Activated CD8-positive, alpha-beta memory T cell treated with anti-CD3 and anti-CD28 coated beads for 4 hours (primary cell): ENCODE results near the gene ANKRD53.
A peak's percentile ranks its signal among the peaks of the same experiment; 100 is the strongest.

Experiments
- DNase-seq, 2 donors: peaks; one replicate each; pipeline ENCODE4 v3.0.0-alpha.2; 2020; ENCODE audit warnings: low read depth in 2 of 2

ANKRD53 gene

GRCh38 chr2:70943205-70943871 lies 35.1 kb upstream of the ANKRD53 start:
- no peak for DNase-seq

- no peak for DNase-seq
Measured at GRCh38 chr2:70944111-70944690, 34.2 kb upstream of the ANKRD53 start.

- no peak for DNase-seq
Measured at GRCh38 chr2:70946832-70947442, 31.5 kb upstream of the ANKRD53 start.

GRCh38 chr2:70947556-70948184 lies 30.8 kb upstream of the ANKRD53 start:
- DNase-seq = no peak

GRCh38 chr2:70948337-70949003 lies 30.0 kb upstream of the ANKRD53 start:
- peak; percentile 55 to 62 for DNase-seq

GRCh38 chr2:70949086-70949485 lies 29.3 kb upstream of the ANKRD53 start:
- no peak for DNase-seq

- no peak for DNase-seq
Measured at GRCh38 chr2:70954886-70955285, 23.5 kb upstream of the ANKRD53 start.

- no peak for DNase-seq
Measured at GRCh38 chr2:70956141-70956540, 22.3 kb upstream of the ANKRD53 start.

- no peak for DNase-seq
Measured at GRCh38 chr2:70957798-70958197, 20.6 kb upstream of the ANKRD53 start.

GRCh38 chr2:70958759-70959158 lies 19.7 kb upstream of the ANKRD53 start:
- DNase-seq = no peak

GRCh38 chr2:70959271-70959761 lies 19.1 kb upstream of the ANKRD53 start:
- DNase-seq = no peak

- DNase-seq = no peak
Measured at GRCh38 chr2:70959851-70960832, 18.3 kb upstream of the ANKRD53 start.

- no peak for DNase-seq
Measured at GRCh38 chr2:70960833-70961647, 17.4 kb upstream of the ANKRD53 start.

GRCh38 chr2:70961648-70961994 lies 16.8 kb upstream of the ANKRD53 start:
- DNase-seq = no peak

- DNase-seq = no peak
Measured at GRCh38 chr2:70962211-70962884, 16.1 kb upstream of the ANKRD53 start.

GRCh38 chr2:70962885-70963878 lies 15.2 kb upstream of the ANKRD53 start:
- DNase-seq = no peak

- DNase-seq = no peak
Measured at GRCh38 chr2:70964133-70964532, 14.3 kb upstream of the ANKRD53 start.
